GM21717 (cell line): ENCODE data around the gene SLC15A4.
"Not testable (repeated sequence)": the region's sequence is repeated elsewhere in the genome, so short reads cannot be mapped to it uniquely, and the experiment has no call there.

Source experiments
- ATAC-seq: cut with Tn5 transposase; IDR thresholded peaks from one replicate; pipeline ENCODE4 v1.9.1; 2021; ENCODE audit warnings: mild to moderate bottlenecking, moderate library complexity; ENCODE audit not compliant: unreplicated experiment

The SLC15A4 gene

GRCh38 chr12:128823916-128824839 is at the start of gene SLC15A4:
Gene SLC15A4, minus strand, starts transcription at chr12:128823958. Its CDS starts 15 bp downstream, at chr12:128823943.
- ATAC-seq: peak; percentile 78

GRCh38 chr12:128872303-128872702 is 48.5 kb upstream of the SLC15A4 start:
- no peak for ATAC-seq

- no peak for ATAC-seq
Measured at GRCh38 chr12:128871516-128871892, 47.7 kb upstream of the SLC15A4 start.

GRCh38 chr12:128867466-128867865 is 43.7 kb upstream of the SLC15A4 start:
- no peak for ATAC-seq

- ATAC-seq: no peak
Measured at GRCh38 chr12:128864516-128865186, 40.9 kb upstream of the SLC15A4 start.

GRCh38 chr12:128863957-128864356 is 40.2 kb upstream of the SLC15A4 start:
- ATAC-seq: no peak

GRCh38 chr12:128861226-128862016 is 37.7 kb upstream of the SLC15A4 start:
- no peak for ATAC-seq

GRCh38 chr12:128859311-128859710 is 35.6 kb upstream of the SLC15A4 start:
- ATAC-seq: no peak

- no peak for ATAC-seq
Measured at GRCh38 chr12:128857133-128857763, 33.5 kb upstream of the SLC15A4 start.

- ATAC-seq: no peak
Measured at GRCh38 chr12:128856791-128857078, 33.0 kb upstream of the SLC15A4 start.

GRCh38 chr12:128856035-128856790 is 32.5 kb upstream of the SLC15A4 start:
- ATAC-seq: no peak

- ATAC-seq: no peak
Measured at GRCh38 chr12:128853600-128854197, 29.9 kb upstream of the SLC15A4 start.

GRCh38 chr12:128852885-128853599 is 29.3 kb upstream of the SLC15A4 start, which contains the start of gene GLT1D1:
Gene GLT1D1, plus strand, starts transcription at chr12:128853478. Its CDS starts 104 bp downstream, at chr12:128853582.
- ATAC-seq: no peak

GRCh38 chr12:128852026-128852698 is 28.4 kb upstream of the SLC15A4 start:
- ATAC-seq: no peak

- not testable (repeated sequence) for ATAC-seq
Measured at GRCh38 chr12:128851429-128851828, 27.7 kb upstream of the SLC15A4 start.

GRCh38 chr12:128850400-128850799 is 26.6 kb upstream of the SLC15A4 start:
- no peak for ATAC-seq

- ATAC-seq: not testable (repeated sequence)
Measured at GRCh38 chr12:128849806-128850205, 26.0 kb upstream of the SLC15A4 start.

GRCh38 chr12:128848371-128848770 is 24.6 kb upstream of the SLC15A4 start:
- ATAC-seq: no peak
